ENCODE measurements around the gene ABHD16A. TPM values are rescaled to one million over a fixed set of nuclear protein-coding genes. Genes with fewer than 3 reads are reported as not detected.

The ABHD16A gene
- total and polyA plus RNA-seq, 2 of the 13 experiments (the other 11 are each of a cell fraction or from before 2014, with no cell fraction given): 43.5 to 45.4 TPM

GRCh38 chr6:31665501-31666336, 37.4 kb downstream of the ABHD16A start, which contains the start of gene CSNK2B (continued):
- TF ChIP-seq ISL2 (CRISPR knock-in tag; IDR thresholded peaks at IDR 0.05) (peak; percentile 56; the same call in 1 of the 2 replicates), AGO1 (IDR thresholded peaks at IDR 0.05; ENCODE audit: low read depth, low read length, poor library complexity, severe bottlenecking) (peak; percentile 91), ZNF83 (CRISPR knock-in tag; IDR thresholded peaks at IDR 0.05; ENCODE audit: borderline replicate concordance) (0 out of 2 replicates have a peak, but pooled peaks have one; percentile 32), CCDC6 (CRISPR knock-in tag; IDR thresholded peaks at IDR 0.05) (no peak), ZZZ3 (CRISPR knock-in tag; IDR thresholded peaks at IDR 0.05; ENCODE audit: borderline replicate concordance) (no peak; the same call in 1 of the 2 replicates), YEATS4 (CRISPR knock-in tag; IDR thresholded peaks at IDR 0.05; ENCODE audit: borderline replicate concordance) (peak; percentile 88), NFRKB (IDR thresholded peaks at IDR 0.05) (no peak), ZBTB42 (CRISPR knock-in tag; IDR thresholded peaks at IDR 0.05) (no peak), SP2 (CRISPR knock-in tag; IDR thresholded peaks at IDR 0.05) (peak; percentile 62), MXI1 (IDR thresholded peaks at IDR 0.05; ENCODE audit: borderline replicate concordance, low read depth, low read length) (peak; percentile 73; the same call in 2 of the 3 replicates), MYC (CRISPR knock-in tag; IDR thresholded peaks at IDR 0.05; ENCODE audit: borderline replicate concordance) (peak; percentile 74; the same call in 1 of the 2 replicates), GABPB1 (CRISPR knock-in tag; IDR thresholded peaks at IDR 0.05) (peak; percentile 98), TIGD3 (CRISPR knock-in tag; IDR thresholded peaks at IDR 0.05; ENCODE audit: borderline replicate concordance) (no peak), GMEB2 (CRISPR knock-in tag; IDR thresholded peaks at IDR 0.05; ENCODE audit: low read depth) (peak; percentile 68; the same call in 1 of the 2 replicates), ZNF205 (CRISPR knock-in tag; IDR thresholded peaks at IDR 0.05) (no peak), HMGXB3 (CRISPR knock-in tag; IDR thresholded peaks at IDR 0.05; ENCODE audit: borderline replicate concordance) (peak; percentile 98), KDM4B (CRISPR knock-in tag; IDR thresholded peaks at IDR 0.05) (peak; percentile 62), LCORL (IDR thresholded peaks at IDR 0.05) (peak; percentile 47; the same call in 1 of the 2 replicates), LCORL (CRISPR knock-in tag; IDR thresholded peaks at IDR 0.05) (no peak)
